ENCODE data around the gene SRBD1. TPM values are rescaled to one million over a fixed set of nuclear protein-coding genes. Genes with fewer than 3 reads are reported as not detected.

The SRBD1 gene
- total and polyA plus RNA-seq, 2 of the 8 experiments (the other 6 are each of a cell fraction or from before 2014, with no cell fraction given), result 4.6 to 20.0 TPM

DNA sequence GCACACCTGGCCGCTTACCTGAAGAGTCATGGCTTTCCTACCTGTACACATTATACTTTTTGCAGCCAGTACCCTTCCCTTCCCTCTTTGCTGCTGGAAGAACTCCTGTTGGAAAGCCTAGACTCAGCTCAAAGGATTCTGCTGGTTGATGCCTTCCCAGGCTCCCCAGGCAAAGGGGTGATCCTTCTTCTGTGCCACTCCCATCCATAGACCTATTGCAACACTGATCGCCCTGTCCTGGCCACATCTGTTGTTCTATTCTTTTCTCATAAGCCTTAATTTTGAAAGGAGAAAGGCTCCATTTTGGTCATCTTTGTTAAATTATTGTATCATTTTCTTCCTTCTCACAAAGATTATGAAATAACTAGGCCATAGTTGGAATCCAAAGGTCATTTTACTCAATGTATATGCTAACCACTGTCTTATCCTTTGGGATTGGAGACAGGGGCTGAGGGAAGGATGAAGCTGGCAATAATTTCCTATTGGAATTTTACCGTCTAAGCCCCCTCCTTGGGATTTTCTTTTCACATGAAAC is 37.0 kb upstream of the SRBD1 start (continued):
- TF ChIP-seq, protein P1, sequence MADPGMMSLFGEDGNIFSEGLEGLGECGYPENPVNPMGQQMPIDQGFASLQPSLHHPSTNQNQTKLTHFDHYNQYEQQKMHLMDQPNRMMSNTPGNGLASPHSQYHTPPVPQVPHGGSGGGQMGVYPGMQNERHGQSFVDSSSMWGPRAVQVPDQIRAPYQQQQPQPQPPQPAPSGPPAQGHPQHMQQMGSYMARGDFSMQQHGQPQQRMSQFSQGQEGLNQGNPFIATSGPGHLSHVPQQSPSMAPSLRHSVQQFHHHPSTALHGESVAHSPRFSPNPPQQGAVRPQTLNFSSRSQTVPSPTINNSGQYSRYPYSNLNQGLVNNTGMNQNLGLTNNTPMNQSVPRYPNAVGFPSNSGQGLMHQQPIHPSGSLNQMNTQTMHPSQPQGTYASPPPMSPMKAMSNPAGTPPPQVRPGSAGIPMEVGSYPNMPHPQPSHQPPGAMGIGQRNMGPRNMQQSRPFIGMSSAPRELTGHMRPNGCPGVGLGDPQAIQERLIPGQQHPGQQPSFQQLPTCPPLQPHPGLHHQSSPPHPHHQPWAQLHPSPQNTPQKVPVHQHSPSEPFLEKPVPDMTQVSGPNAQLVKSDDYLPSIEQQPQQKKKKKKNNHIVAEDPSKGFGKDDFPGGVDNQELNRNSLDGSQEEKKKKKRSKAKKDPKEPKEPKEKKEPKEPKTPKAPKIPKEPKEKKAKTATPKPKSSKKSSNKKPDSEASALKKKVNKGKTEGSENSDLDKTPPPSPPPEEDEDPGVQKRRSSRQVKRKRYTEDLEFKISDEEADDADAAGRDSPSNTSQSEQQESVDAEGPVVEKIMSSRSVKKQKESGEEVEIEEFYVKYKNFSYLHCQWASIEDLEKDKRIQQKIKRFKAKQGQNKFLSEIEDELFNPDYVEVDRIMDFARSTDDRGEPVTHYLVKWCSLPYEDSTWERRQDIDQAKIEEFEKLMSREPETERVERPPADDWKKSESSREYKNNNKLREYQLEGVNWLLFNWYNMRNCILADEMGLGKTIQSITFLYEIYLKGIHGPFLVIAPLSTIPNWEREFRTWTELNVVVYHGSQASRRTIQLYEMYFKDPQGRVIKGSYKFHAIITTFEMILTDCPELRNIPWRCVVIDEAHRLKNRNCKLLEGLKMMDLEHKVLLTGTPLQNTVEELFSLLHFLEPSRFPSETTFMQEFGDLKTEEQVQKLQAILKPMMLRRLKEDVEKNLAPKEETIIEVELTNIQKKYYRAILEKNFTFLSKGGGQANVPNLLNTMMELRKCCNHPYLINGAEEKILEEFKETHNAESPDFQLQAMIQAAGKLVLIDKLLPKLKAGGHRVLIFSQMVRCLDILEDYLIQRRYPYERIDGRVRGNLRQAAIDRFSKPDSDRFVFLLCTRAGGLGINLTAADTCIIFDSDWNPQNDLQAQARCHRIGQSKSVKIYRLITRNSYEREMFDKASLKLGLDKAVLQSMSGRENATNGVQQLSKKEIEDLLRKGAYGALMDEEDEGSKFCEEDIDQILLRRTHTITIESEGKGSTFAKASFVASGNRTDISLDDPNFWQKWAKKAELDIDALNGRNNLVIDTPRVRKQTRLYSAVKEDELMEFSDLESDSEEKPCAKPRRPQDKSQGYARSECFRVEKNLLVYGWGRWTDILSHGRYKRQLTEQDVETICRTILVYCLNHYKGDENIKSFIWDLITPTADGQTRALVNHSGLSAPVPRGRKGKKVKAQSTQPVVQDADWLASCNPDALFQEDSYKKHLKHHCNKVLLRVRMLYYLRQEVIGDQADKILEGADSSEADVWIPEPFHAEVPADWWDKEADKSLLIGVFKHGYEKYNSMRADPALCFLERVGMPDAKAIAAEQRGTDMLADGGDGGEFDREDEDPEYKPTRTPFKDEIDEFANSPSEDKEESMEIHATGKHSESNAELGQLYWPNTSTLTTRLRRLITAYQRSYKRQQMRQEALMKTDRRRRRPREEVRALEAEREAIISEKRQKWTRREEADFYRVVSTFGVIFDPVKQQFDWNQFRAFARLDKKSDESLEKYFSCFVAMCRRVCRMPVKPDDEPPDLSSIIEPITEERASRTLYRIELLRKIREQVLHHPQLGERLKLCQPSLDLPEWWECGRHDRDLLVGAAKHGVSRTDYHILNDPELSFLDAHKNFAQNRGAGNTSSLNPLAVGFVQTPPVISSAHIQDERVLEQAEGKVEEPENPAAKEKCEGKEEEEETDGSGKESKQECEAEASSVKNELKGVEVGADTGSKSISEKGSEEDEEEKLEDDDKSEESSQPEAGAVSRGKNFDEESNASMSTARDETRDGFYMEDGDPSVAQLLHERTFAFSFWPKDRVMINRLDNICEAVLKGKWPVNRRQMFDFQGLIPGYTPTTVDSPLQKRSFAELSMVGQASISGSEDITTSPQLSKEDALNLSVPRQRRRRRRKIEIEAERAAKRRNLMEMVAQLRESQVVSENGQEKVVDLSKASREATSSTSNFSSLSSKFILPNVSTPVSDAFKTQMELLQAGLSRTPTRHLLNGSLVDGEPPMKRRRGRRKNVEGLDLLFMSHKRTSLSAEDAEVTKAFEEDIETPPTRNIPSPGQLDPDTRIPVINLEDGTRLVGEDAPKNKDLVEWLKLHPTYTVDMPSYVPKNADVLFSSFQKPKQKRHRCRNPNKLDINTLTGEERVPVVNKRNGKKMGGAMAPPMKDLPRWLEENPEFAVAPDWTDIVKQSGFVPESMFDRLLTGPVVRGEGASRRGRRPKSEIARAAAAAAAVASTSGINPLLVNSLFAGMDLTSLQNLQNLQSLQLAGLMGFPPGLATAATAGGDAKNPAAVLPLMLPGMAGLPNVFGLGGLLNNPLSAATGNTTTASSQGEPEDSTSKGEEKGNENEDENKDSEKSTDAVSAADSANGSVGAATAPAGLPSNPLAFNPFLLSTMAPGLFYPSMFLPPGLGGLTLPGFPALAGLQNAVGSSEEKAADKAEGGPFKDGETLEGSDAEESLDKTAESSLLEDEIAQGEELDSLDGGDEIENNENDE (IDR thresholded peaks at IDR 0.05; ENCODE audit: insufficient replicate concordance, low read length), result no peak

All from H1 (cell line).